ENCODE results near the gene SCAMP5.

Gene SCAMP5

GRCh38 chr15:75064846-75065245, 69.5 kb downstream of the SCAMP5 start:
- intact Hi-C loops (cut with micrococcal nuclease), result loop anchor here (5.0 kb wide), 2 partner anchors 33 to 47 kb away; no protein-coding TSS in a partner anchor
- Mint-ChIP-seq H3K27ac (peak overlapping the region; percentile 87), H3K4me1 (ENCODE audit: low read depth) (peaks cover 85% of the 10 kb centered on the region), H3K9me3 (no peaks in the 10 kb centered on the region), H3K36me3 (ENCODE audit: low read depth) (no peaks in the 10 kb centered on the region), H3K27me3 (peaks cover 3% of the 10 kb centered on the region), H3K4me3 (no peak overlapping the region)

DNA sequence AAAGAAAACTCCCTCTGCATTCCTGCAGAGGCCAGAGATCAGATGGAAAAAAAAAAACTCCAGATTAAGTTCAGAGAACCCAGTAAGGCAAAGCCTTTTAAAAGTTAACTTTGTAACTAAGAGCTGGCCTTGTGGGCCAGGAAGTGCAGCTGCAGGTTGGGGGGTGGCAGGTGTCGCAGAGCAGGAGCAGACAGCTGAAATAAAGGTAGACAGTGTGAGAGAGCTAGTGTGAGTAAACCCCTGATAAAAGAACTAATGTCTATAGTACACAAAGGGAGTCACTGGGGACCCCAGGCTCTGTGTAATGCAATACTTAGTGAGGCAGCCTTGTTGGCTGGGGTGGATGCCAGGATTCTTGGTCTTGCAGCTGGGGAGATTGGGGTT, 70.1 kb downstream of the SCAMP5 start:
- no peaks in the 10 kb centered on the region for H3K9me3 Mint-ChIP-seq
- H3K27ac Mint-ChIP-seq, result peak overlapping the region; percentile 87
- H3K4me1 Mint-ChIP-seq (ENCODE audit: low read depth), result peaks cover 91% of the 10 kb centered on the region
- peaks cover 3% of the 10 kb centered on the region for H3K27me3 Mint-ChIP-seq
- H3K4me3 Mint-ChIP-seq, result no peak overlapping the region
- no peaks in the 10 kb centered on the region for H3K36me3 Mint-ChIP-seq (ENCODE audit: low read depth)
- intact Hi-C loops (cut with micrococcal nuclease), result loop anchor here (5.0 kb wide), 2 partner anchors 33 to 47 kb away; no protein-coding TSS in a partner anchor

- peaks cover 95% of the 10 kb centered on the region for H3K4me1 Mint-ChIP-seq (ENCODE audit: low read depth)
- H3K27ac Mint-ChIP-seq, result peak overlapping the region; percentile 87
- no peaks in the 10 kb centered on the region for H3K36me3 Mint-ChIP-seq (ENCODE audit: low read depth)
- no peaks in the 10 kb centered on the region for H3K9me3 Mint-ChIP-seq
- peaks cover 3% of the 10 kb centered on the region for H3K27me3 Mint-ChIP-seq
- no peak overlapping the region for H3K4me3 Mint-ChIP-seq
- intact Hi-C loops (cut with micrococcal nuclease), result loop anchor here (5.0 kb wide), 2 partner anchors 34 to 46 kb away; no protein-coding TSS in a partner anchor
Measured at GRCh38 chr15:75065851-75066509, 70.6 kb downstream of the SCAMP5 start.

DNA sequence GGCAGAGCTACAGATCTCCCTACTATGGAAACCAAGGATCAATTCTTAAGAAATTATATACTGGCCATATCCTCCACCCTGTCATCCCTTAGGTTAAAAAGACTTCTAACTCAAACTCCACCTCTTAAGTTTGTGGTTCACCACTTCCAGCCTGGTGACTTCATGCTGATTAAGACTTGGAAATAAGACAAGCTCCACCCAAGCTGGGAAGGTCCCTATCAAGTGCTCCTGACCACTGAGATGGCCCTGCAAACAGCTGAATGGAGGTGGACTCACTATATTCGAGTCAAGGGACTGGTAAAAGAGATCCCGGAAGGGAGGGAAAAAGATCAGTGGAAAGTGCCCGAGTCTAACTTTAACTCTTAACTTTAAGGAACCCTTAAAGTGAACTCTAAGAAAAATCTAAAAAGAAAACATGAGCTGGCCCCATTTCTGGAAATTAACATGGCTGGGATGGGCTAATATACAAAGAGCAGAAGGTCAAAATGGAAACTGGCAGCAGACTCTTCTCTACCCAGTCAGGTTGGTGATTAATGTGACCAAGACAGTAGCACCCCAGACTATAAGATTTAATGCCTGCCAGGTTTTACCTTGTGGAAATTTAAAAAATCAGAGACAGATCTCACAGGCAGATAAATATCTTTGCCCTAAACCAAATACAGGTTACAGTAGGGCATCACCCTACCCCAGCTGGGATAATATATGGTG, 71.9 kb downstream of the SCAMP5 start:
- Mint-ChIP-seq H3K36me3 (ENCODE audit: low read depth) (no peaks in the 10 kb centered on the region), H3K4me3 (peak overlapping the region; percentile 39), H3K27ac (peak overlapping the region; percentile 87)

GRCh38 chr15:75068748-75069147, 73.4 kb downstream of the SCAMP5 start:
- peaks cover 3% of the 10 kb centered on the region for H3K27me3 Mint-ChIP-seq
- no peaks in the 10 kb centered on the region for H3K9me3 Mint-ChIP-seq
- no peaks in the 10 kb centered on the region for H3K36me3 Mint-ChIP-seq (ENCODE audit: low read depth)
- H3K4me1 Mint-ChIP-seq (ENCODE audit: low read depth), result peaks cover 94% of the 10 kb centered on the region
- H3K4me3 Mint-ChIP-seq, result no peak overlapping the region
- intact Hi-C loops (cut with micrococcal nuclease), result loop anchor here (5.0 kb wide), 2 partner anchors 36 to 44 kb away; no protein-coding TSS in a partner anchor
- H3K27ac Mint-ChIP-seq, result peak overlapping the region; percentile 87

More for the DNA sequence above, 71.9 kb downstream of the SCAMP5 start:
- Mint-ChIP-seq H3K4me1 (ENCODE audit: low read depth) (peaks cover 97% of the 10 kb centered on the region), H3K27me3 (peaks cover 3% of the 10 kb centered on the region), H3K9me3 (no peaks in the 10 kb centered on the region)
- intact Hi-C loops (cut with micrococcal nuclease), result loop anchor here (5.0 kb wide), 2 partner anchors 35 to 45 kb away; no protein-coding TSS in a partner anchor

DNA sequence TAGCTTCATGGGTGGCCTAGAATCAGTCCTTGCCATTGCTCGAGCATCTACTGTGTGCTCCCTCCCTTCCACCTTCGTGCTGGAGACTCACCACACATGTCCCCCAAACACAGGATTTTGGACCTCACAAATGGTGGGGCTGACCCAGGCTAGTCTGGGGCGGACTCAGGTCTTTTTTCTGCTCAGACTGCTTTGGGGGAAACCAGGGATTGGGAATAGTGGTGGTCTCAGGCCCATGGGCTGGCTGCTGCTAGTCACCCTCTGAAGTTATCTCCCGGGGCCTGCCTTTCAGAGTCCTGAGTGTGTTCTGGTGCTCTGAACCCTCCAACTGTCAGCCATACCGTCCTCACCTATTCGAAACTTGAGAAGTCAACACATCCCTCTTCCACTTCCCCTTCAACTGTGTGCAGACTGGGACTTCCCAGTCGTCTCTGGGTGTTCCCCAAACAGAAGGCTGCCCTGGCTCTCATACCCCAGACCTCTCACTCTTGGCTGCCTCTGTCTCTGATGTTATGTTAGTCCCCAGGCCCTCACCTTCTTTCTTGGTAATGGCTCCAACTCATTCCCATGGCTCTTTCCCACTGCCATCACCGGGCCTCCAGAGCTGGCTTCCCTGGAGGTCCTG, 74.0 kb downstream of the SCAMP5 start:
- intact Hi-C loops (cut with micrococcal nuclease), result loop anchor here (5.0 kb wide), 2 partner anchors 37 to 43 kb away; no protein-coding TSS in a partner anchor
- H3K4me1 Mint-ChIP-seq (ENCODE audit: low read depth), result peaks cover 87% of the 10 kb centered on the region
- no peaks in the 10 kb centered on the region for H3K9me3 Mint-ChIP-seq
- H3K36me3 Mint-ChIP-seq (ENCODE audit: low read depth), result no peaks in the 10 kb centered on the region
- no peak overlapping the region for H3K4me3 Mint-ChIP-seq
- H3K27ac Mint-ChIP-seq, result peak overlapping the region; percentile 87
- H3K27me3 Mint-ChIP-seq, result no peaks in the 10 kb centered on the region

DNA sequence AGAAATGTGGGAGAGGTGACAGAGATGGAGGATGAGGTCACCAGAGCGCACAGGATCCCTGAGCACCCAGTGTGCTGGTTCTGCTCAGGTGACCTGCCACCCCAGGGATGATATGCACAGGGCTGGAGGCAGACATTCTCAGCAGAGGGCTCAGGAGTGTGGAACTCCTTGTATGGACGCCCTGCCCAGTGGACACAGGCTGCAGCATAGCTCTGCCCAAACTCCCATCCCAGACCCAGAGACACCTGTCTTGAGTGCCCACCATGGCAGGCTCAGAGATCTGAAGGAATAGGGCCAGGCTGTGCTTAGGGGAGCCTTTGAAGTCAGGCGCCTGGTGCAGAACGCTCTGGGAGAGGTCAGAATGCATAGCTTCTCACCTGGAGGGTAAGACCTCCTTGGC, 75.3 kb downstream of the SCAMP5 start:
- peaks cover 6% of the 10 kb centered on the region for H3K36me3 Mint-ChIP-seq (ENCODE audit: low read depth)
- H3K9me3 Mint-ChIP-seq, result peaks cover 7% of the 10 kb centered on the region
- intact Hi-C loops (cut with micrococcal nuclease), result no loop called here
- no peak overlapping the region for H3K4me3 Mint-ChIP-seq
- peak overlapping the region; percentile 87 for H3K27ac Mint-ChIP-seq
- no peaks in the 10 kb centered on the region for H3K27me3 Mint-ChIP-seq
- H3K4me1 Mint-ChIP-seq (ENCODE audit: low read depth), result peaks cover 76% of the 10 kb centered on the region
